Measurements from ENCODE around the gene ZNF865. TPM values are rescaled to one million over a fixed set of nuclear protein-coding genes. Genes with fewer than 3 reads are reported as not detected.

ZNF865 gene
- total and polyA plus RNA-seq, 10 of the 15 experiments (the other 5 are each of a cell fraction or from before 2014, with no cell fraction given): 0.02 to 18.3 (median 0.90) TPM

DNA sequence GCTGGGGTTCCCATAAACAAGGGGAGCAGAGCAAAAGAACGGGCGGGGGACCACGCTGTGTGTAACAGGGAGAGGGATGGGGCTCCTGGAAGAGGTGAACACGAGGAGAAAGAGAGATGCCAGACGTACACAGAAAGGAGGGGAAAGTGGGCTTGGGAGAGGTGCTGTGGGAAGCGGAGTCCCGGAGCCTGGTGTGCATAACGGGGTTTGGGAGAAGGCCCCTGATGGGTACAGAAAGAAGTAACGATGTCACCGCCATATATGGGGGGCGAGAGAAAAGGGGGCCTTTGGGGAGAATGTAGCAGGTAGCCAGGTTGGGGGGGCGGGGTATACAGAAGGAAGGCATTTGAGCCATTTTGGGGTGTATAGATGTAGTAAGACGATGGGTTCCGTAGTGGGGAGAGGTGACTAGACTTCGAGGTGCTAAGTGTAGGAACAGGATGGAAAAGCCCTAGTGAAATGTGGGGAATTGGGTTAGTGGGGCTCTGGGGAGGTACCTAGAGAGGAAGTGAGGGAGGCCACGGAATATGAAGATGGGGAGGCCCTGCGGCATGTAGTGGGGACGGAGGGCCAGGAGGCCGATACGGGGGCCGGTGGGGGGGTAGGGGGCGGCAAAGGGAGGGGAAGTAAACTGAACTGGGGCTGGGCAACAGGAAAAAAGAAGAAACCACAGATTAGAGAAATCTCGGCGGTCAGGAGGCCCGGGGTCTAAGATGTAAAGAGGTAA is 36.1 kb downstream of the ZNF865 start (continued):
- TF ChIP-seq, protein P1, sequence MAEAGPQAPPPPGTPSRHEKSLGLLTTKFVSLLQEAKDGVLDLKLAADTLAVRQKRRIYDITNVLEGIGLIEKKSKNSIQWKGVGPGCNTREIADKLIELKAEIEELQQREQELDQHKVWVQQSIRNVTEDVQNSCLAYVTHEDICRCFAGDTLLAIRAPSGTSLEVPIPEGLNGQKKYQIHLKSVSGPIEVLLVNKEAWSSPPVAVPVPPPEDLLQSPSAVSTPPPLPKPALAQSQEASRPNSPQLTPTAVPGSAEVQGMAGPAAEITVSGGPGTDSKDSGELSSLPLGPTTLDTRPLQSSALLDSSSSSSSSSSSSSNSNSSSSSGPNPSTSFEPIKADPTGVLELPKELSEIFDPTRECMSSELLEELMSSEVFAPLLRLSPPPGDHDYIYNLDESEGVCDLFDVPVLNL (IDR thresholded peaks at IDR 0.05; ENCODE audit: low read depth, low read length): no peak
- TF ChIP-seq ZNF384 (IDR thresholded peaks at IDR 0.05; ENCODE audit: borderline replicate concordance, low read depth, low read length) (no peak), STAT1 (conservative IDR thresholded peaks at IDR 0.05) (no peak), NFYB (IDR thresholded peaks at IDR 0.05; ENCODE audit: insufficient read depth, low read depth, low read length) (no peak), RUNX3 (IDR thresholded peaks at IDR 0.05; ENCODE audit: low read length) (0 out of 2 replicates have a peak, but pooled peaks have one; percentile 23), CBFB (IDR thresholded peaks at IDR 0.05; ENCODE audit: low read depth) (no peak), MTA3 (IDR thresholded peaks at IDR 0.05; ENCODE audit: borderline replicate concordance, low read length) (peak; percentile 67; the same call in 1 of the 2 replicates), EGR1 (IDR thresholded peaks at IDR 0.05; ENCODE audit: borderline replicate concordance in 1 of 2, low read depth in 2 of 2, low read length in 2 of 2) (no peak), SRF (IDR thresholded peaks at IDR 0.05; ENCODE audit: low read depth in 2 of 2, low read length in 2 of 2) (peak in 1 of 2 experiments; percentile 64; a peak in 1 of 4 replicates)
- TF ChIP-seq, protein P2, sequence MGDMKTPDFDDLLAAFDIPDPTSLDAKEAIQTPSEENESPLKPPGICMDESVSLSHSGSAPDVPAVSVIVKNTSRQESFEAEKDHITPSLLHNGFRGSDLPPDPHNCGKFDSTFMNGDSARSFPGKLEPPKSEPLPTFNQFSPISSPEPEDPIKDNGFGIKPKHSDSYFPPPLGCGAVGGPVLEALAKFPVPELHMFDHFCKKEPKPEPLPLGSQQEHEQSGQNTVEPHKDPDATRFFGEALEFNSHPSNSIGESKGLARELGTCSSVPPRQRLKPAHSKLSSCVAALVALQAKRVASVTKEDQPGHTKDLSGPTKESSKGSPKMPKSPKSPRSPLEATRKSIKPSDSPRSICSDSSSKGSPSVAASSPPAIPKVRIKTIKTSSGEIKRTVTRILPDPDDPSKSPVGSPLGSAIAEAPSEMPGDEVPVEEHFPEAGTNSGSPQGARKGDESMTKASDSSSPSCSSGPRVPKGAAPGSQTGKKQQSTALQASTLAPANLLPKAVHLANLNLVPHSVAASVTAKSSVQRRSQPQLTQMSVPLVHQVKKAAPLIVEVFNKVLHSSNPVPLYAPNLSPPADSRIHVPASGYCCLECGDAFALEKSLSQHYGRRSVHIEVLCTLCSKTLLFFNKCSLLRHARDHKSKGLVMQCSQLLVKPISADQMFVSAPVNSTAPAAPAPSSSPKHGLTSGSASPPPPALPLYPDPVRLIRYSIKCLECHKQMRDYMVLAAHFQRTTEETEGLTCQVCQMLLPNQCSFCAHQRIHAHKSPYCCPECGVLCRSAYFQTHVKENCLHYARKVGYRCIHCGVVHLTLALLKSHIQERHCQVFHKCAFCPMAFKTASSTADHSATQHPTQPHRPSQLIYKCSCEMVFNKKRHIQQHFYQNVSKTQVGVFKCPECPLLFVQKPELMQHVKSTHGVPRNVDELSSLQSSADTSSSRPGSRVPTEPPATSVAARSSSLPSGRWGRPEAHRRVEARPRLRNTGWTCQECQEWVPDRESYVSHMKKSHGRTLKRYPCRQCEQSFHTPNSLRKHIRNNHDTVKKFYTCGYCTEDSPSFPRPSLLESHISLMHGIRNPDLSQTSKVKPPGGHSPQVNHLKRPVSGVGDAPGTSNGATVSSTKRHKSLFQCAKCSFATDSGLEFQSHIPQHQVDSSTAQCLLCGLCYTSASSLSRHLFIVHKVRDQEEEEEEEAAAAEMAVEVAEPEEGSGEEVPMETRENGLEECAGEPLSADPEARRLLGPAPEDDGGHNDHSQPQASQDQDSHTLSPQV (IDR thresholded peaks at IDR 0.05): no peak
- TF ChIP-seq, protein P3, sequence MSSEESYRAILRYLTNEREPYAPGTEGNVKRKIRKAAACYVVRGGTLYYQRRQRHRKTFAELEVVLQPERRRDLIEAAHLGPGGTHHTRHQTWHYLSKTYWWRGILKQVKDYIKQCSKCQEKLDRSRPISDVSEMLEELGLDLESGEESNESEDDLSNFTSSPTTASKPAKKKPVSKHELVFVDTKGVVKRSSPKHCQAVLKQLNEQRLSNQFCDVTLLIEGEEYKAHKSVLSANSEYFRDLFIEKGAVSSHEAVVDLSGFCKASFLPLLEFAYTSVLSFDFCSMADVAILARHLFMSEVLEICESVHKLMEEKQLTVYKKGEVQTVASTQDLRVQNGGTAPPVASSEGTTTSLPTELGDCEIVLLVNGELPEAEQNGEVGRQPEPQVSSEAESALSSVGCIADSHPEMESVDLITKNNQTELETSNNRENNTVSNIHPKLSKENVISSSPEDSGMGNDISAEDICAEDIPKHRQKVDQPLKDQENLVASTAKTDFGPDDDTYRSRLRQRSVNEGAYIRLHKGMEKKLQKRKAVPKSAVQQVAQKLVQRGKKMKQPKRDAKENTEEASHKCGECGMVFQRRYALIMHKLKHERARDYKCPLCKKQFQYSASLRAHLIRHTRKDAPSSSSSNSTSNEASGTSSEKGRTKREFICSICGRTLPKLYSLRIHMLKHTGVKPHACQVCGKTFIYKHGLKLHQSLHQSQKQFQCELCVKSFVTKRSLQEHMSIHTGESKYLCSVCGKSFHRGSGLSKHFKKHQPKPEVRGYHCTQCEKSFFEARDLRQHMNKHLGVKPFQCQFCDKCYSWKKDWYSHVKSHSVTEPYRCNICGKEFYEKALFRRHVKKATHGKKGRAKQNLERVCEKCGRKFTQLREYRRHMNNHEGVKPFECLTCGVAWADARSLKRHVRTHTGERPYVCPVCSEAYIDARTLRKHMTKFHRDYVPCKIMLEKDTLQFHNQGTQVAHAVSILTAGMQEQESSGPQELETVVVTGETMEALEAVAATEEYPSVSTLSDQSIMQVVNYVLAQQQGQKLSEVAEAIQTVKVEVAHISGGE (CRISPR knock-in tag; IDR thresholded peaks at IDR 0.05): no peak
